Epithelial cell of proximal tubule (primary cell): ENCODE data around the gene CES2. TPM values are rescaled to one million over a fixed set of nuclear protein-coding genes. Genes with fewer than 3 reads are reported as not detected.
"Not testable (repeated sequence)": the region's sequence is repeated elsewhere in the genome, so short reads cannot be mapped to it uniquely, and the experiment has no call there.

Experiments used
- DNase-seq: peaks from one replicate; pipeline ENCODE4 v3.0.0-alpha.2; 2011; ENCODE audit warnings: low read depth
- H3K4me3 ChIP-seq: 2 replicates; pipeline ENCODE4 v1.5.1; 2011; ENCODE audit warnings: low read depth, mild to moderate bottlenecking, low read length
- CTCF ChIP-seq: conservative IDR thresholded peaks from 2 replicates; pipeline ENCODE4 v1.5.1; 2012; ENCODE audit warnings: low read depth, mild to moderate bottlenecking, low read length
- total RNA-seq: library from RNA; depleted of rRNA; stranded (reverse); fragments of >200 nt; gene quantifications from 2 replicates; pipeline ENCODE4 v1.2.3, GENCODE V29; 2015

Gene CES2
- total RNA-seq, 1 donor from 2014 or later, result 20.9 TPM

- DNase-seq, result no peak
- peak; percentile 69 for TF ChIP-seq CTCF
These were observed 6.5 kb upstream of the CES2 start for GRCh38 chr16:66928702-66929388.

DNA sequence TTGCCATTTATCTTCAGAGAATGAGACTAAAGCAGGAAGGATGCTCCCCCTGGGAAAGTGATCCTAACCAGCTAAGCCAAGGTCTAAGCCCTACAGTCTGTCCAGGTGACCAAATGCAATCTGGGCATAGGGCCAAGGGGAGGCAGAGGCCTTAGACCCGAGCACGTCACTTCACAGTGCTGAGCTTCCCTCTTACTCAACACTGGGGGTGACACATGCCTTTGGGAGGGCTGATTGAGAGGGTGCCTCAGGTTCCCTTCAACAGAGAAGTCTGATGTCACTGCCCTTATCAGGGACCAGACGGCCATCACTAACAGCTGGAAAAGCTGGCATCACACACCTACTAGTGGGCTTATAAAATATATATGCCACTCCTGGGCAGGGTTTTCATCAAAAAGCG lies 5.1 kb upstream of the CES2 start:
- H3K4me3 ChIP-seq, result no peak overlapping the region
- DNase-seq, result peak; percentile 82
- TF ChIP-seq CTCF, result no peak

More at GRCh38 chr16:66928702-66929388, 6.5 kb upstream of the CES2 start:
- no peak overlapping the region for H3K4me3 ChIP-seq

DNA sequence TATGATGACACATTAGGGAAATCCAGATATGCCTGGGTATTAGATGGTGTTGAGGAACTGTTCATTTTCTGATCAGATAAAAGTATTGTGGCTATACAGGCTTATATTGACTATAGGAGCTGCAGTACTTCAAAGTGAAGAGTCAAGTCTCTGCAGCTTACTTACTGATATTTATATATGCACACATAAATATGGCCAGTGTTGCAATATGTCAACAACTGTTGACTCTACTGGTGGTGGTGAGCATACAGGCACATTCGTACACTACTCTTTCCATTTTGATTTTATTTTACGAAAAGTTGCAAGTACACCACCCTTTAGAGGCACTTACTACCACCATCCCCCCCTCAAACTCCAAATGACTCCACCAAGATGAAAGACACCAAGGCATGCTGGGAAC lies 3.7 kb upstream of the CES2 start:
- no peak for DNase-seq
- TF ChIP-seq CTCF, result no peak

GRCh38 chr16:66932076-66932475 lies 3.2 kb upstream of the CES2 start:
- no peak for DNase-seq
- no peak for TF ChIP-seq CTCF

More for the DNA sequence above, 3.7 kb upstream of the CES2 start:
- H3K4me3 ChIP-seq, result no peak overlapping the region

GRCh38 chr16:66933776-66934137 lies 1.6 kb upstream of the CES2 start:
- peak overlapping the region; percentile 78 for H3K4me3 ChIP-seq
- DNase-seq, result no peak
- TF ChIP-seq CTCF, result no peak

More at GRCh38 chr16:66932076-66932475, 3.2 kb upstream of the CES2 start:
- H3K4me3 ChIP-seq, result no peak overlapping the region

DNA sequence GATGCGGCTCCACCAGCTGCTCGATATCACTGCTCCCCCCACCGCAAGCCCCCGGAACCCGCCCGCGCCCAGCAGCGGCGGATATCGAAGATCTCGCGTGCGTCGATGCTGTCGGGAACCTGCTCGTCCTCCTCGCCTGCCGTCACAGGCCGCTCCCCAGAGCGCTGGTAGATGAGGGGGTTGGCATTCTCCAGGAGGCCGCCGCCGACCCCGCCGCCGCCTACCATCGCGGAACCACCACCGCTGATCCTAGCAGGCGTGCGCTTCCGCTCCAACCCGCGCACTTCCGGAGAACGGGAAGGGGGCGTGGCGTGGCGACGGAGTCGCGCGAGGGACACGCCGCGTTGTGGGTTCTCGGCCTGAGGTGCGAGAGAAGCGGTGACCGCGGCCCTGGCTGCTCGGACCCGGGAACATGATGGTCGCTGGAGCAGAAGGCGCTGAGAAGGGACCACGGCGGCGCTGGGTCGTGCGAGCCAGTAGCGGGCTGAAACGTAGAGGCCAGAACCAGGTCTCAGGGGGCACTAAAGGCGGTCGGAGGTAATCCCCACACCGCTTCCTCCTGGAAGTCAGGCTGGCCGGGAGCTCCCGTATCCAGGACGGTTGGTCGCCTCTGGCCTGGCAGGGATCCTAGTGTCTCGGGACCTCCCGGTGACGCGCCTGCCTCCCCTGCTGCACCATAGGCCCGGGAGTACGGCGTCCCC lies 1.0 kb upstream of the CES2 start, which contains the start of gene CIAO2B:
Gene CIAO2B (minus strand): TSS at position 265 of the 701 bp plus-strand sequence. CDS start 38 bp downstream, at position 227.
- DNase-seq, result no peak
- peak within 1 kb of the TSS; percentile 78 for H3K4me3 ChIP-seq
- no peak for TF ChIP-seq CTCF

DNA sequence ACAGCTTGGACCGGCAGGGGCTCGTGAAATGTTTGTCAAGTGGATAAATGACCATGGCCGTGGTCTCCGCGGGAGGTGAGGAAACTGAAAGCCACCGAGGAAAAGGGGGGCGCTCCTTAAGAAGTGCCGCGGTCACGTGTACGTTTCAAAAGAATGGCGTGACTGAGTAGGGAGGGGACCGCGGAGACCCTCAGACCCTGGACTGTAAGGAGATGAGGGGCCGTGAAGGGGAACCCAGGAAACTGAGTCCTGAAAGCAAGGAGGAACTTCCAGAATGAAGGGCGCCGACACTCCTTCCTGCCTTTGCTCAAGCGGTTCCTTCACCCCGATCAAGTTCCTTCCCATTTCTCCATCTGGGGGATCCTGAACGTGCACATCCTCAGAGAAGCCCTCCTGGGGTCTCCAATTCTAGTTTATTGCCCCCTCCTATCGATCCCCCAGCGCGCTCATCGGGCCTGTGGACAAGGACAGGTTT lies 440 bp upstream of the CES2 start:
- peak overlapping the region; percentile 78 for H3K4me3 ChIP-seq
- DNase-seq, result not testable (repeated sequence)
